ENCODE data around the gene PLA2G12B.
"Not testable (repeated sequence)": the region's sequence is repeated elsewhere in the genome, so short reads cannot be mapped to it uniquely, and the experiment has no call there.

PLA2G12B gene, protein sequence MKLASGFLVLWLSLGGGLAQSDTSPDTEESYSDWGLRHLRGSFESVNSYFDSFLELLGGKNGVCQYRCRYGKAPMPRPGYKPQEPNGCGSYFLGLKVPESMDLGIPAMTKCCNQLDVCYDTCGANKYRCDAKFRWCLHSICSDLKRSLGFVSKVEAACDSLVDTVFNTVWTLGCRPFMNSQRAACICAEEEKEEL

DNA sequence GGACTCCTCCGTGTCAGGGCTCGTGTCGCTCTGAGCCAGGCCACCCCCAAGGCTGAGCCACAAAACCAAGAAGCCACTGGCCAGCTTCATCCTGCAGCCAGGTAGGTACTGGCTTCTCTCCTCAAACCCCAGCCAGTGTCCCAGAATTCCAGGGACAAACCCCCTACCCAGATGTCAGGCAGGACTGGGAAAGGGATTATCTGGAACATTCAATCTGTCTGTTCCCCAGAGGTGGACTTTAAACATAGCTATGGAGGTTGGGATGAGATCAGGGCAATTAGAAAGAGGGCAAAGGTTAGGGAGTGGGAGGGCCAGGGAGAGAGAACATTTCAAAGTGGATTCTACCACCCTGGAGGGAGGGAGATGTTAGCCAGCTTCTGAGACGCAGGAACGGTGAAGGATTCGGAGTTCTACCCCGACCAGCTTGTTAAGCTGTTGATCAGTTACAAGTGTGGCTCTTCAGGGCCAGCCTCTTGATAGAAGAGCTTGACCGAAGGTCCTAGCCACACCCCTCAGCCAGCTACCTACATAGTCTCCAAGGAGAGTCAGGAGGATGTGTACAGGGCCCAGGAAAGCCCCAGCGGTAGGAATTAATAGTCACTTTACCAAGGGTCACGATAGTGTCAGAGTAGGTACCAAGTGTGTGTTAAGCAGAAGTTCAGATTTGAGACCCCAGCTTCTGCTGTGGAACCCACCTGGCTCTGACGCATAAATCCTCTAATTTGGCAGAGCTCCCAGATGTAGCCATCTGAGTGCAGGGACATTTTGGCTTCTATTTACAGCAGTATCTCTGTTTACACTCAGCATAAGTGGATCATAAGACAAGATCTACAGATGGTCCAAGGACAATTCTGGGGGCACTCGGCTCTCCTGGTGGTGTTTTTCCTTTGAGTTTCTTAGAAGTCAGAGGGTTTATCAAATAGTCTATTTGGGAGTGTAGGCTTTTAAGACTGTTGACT, at the start of gene PLA2G12B:
PLA2G12B (minus strand) TSS at position 211 of the 959 bp plus-strand sequence; CDS start at position 90, 121 bp downstream.
- no peak for DNase-seq

DNA sequence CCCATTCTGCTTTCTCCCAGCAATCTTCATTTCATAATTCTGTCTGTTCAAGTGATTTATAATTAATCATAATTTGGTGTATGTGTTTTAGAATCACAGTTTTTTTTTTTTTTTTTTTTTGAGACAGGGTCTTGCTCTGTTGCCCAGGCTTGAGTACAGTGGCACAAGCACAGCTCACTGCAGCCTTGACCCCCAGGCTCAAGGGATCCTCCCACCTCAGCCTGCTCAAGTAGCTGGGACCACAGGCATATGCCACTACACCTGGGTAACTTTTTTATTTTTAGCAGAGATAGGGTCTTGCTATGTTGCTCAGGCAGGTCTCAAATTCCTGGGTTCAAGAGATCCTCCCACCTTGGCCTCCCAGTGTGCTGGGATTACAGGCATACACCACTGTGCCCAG, 49.2 kb upstream of the PLA2G12B start:
- DNase-seq = no peak

DNA sequence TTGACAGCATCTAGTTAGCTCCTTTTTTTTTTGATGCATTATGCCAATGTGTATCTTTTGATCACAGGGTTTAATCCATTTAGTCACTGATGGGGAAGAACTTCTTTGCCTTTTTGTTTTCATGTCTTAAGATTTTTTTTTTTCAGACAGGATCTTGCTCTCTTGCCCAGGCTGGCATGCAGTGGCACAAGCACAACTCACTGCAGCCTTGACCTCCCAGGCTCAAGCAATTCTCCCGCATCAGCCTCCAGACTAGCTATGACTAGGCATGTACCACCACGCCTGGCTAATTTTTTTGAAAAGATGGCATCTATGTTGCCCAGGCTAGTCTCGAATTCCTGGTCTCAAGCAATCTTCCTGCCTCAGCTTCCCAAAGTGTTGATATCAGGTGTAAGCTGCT, 46.4 kb upstream of the PLA2G12B start:
- DNase-seq = no peak

DNA sequence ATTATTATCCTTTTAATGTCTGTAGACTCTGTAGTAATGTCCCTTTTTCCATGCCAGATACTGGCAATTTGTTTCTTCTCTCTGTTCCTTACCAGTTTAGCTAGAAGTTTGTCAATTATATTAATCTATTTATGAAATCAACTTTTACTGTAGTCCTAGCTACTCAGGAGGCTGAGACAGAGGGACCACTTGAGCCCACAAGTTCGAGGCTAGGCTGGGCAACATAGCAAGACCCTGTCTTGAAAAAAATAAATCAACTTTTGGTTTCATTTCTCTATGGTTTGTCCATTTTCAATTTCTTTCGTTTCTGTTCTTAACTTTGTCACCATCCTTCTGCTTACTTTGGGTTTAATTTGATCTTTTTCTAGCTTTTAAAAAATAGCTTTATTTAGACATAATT, 42.5 kb upstream of the PLA2G12B start:
- no peak for DNase-seq

DNA sequence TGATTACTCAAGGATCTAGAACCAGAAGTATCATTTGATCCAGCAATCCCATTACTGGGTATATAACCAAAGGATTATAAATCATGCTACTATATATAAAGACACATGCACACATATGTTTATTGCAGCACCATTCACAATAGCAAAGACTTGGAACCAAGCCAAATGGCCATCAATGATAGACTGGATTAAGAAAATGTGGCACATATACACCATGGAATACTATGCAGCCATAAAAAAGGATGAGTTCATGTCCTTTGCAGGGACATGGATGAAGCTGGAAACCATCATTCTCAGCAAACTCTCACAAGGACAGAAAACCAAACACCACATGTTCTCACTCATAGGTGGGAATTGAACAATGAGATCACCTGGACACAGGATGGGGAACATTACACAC, 40.9 kb upstream of the PLA2G12B start:
- DNase-seq = not testable (repeated sequence)

DNA sequence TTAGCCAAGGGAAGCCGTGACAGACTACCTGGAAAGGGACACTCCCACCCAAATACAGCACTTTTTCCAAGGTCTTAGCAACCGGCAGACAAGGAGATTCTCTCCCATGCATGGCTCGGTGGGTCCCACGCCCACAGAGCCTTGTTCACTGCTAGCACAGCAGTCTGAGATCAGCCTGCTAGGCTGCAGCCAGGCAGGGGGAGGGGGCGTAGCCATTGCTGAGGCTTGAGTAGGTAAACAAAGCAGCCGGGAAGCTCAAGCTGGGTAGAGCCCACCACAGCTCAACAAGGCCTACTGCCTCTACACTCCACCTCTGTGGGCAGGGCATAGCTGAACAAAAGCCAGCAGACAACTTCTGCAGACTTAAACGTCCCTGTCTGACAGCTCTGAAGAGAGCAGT, 35.2 kb upstream of the PLA2G12B start:
- DNase-seq = not testable (repeated sequence)

DNA sequence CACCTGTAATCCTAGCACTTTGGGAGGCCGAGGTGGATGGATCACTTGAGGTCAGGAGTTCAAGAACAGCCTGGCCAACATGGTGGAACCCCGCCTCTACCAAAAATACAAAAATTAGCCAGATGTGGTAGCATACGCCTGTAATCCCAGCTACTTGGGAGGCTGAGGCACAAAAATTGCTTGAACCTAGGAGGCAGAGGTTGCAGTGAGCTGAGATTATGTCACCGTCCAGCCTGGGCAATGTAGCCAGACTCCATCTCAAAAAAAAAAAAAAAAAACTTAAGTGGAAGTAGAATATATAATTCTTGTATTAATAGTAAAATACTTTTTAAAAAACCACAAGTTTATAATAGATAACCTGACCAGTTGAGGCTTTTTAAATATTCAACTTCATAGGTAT, 30.0 kb upstream of the PLA2G12B start:
- DNase-seq = not testable (repeated sequence)

DNA sequence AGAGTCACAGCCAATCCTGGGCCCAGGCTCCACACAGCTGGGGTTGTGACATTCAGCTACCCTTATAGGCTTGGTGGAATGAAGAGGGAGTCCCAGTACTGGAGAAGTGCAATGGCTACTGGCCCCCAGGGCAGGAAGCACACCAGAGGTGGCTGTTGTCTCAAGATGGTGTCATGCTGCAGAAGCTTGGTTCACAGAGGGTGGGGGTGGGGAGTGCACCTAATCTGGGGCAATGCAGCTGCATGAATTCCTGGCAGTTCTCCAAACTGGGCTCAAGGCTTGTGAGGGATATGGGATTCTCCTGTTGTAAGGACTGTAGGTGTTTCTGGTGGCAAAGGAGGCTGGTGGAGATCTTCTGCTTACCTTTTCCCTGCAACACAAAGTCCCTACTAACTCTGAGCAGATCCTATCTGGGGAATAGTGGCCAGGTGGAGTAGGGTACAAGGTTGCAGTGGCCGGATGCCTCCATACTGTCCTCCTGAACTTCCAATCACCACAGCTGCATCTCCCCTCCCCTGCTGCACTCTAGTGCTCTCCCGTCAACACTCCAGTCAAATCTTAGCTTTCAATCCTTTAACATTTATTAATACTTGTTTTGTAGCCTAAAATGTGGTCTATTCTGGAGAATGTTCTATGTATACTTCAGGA, 27.4 kb upstream of the PLA2G12B start:
- no peak for DNase-seq

DNA sequence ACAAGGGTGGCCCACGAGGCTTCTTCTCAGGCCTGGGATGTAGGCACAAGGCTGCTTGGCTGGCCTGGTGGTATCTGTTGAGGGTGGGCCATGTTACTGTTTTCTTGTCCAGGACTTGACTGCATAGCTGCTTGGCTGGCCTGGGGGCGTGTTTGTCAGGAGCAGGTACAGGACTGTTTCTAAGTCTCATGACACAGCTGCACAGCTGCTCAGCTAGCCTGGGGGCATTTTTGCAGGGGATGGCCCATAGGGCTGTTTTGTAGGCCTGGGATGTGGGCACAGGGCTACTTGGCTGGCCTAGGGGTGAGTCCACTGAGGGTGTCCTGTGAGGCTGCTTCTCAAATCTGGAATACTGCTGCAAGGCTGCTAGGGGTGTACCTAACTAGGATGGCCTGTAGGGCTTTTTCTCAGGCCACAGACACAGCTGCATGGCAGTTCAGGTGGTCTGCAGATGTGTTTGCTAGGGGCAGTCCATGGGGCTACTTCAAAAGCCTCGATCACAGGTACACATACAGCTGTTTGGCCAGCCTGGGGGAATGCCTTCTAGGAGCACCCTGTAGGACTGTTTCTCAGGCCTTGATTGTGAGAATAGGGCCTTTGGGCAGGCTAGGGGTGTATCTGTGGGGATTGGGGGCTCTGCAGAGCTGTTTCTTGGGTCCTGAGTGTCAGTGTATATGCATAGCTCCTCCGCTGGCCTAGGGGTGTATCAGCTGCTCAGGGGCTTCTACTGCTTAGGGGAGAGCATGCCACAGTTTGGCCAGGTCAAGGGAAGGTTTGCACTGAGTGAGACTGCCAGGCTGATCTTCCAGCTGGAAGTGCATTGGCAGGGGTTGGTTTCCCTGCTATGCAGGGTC, 26.6 kb upstream of the PLA2G12B start:
- no peak for DNase-seq

DNA sequence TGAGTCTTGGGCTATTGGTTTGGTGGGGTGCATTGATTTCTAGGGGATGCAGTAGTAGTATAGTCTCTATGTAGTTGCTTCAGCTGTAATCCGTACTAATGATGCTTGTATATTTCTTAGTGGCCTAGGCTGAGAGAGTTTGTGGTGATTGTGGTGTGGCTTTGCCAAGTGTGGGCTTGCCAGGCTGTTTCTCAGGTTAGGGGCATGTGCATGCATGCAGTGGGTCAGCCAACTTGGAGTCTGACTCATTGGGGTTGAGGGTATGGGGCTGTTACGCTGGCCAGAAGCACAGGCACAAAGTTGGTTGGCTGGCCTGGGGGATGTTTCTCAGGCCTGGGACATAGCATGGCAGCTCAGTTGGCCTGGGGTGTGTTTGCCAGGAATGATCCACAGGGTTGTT, 25.7 kb upstream of the PLA2G12B start:
- DNase-seq = no peak

DNA sequence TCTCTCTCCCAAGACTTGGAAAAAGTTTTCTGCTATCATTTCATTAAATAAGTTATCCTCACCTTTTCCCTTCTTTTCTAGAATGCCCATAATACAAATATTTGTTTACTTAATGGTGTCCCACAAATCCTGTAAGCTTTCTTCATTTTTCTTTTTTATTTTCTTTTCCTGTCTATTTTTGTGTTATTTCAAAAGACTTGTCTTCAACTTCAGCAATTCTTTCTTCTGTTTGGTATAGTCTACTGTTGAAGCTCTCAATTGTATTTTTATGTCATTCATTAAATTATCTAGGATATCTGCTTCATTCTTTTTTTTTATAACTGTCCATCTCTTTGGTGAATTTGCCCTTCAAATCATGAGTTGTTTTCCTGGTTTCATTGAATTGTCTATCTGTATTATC, 25.1 kb upstream of the PLA2G12B start:
- DNase-seq = no peak

DNA sequence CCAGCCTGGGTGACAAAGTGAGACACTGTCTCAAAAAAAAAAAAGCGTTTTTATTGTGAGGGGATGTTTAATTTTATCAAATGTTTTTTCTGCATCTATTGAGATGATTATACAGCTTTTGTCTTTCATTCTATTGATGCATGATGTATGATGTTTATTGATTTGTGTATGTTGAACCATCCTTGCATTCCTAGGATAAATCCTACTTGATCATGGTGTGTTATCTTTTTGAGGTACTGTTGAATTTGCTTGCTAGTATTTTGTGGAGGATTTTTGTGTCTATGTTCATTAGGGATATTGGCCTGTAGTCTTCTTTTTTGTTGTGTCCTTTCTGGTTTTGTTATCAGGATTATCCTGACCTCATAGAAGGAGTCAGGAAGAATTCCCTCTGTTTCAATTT, 22.3 kb upstream of the PLA2G12B start:
- DNase-seq = no peak

DNA sequence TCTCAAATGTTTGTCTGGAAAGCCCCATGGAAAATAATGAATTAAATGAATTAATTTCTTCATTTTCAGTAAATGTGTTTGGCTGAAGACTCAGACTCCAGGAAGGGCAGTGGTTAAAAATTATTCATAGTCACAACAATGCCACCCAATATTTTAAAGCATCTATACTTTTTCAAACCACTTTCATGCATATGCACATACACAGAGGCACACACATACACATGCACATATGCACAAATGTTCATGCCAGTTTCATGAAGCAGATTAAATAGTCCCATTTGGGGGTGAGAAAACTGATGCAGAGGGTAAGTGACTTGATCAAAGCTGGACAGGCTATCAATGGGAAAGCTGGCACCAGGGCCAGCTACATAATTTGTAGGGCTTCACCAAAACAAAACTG, 1.4 kb upstream of the PLA2G12B start:
- DNase-seq = no peak

DNA sequence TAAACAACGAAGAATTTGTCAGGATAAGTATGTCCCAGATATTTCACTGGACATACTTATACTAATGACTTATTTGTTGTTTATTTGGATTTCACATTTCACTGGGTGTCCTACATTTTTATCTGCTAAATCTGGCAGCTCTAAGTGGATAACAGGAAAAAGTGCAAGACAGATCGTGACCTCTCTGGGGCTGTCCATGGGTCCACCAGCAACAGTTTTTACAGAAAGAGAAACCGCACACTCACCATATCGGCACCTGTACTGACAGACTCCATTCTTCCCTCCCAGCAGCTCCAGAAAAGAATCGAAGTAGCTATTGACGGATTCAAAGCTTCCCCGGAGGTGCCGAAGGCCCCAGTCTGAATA, 393 bp downstream of the PLA2G12B start:
- no peak for DNase-seq

DNA sequence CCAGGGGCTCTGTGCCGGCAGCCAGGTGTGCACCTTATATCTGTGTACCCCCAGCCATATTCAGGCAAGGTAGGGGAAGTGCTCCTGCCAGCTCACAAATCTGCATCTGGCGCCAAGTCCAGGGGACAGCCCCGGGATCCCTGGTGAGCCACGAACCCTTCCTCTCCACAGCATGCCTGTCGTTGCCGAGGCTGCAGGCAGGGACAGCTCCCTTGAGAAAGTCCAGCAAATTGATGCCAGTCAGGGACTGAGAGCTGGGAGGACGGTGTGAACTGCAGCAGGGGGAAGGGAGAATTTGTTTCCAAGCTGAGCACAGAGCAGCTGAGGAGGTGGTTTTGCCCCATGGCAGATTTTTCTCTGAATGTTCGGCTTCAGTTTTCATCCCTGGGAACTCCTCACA, 919 bp downstream of the PLA2G12B start:
- no peak for DNase-seq

DNA sequence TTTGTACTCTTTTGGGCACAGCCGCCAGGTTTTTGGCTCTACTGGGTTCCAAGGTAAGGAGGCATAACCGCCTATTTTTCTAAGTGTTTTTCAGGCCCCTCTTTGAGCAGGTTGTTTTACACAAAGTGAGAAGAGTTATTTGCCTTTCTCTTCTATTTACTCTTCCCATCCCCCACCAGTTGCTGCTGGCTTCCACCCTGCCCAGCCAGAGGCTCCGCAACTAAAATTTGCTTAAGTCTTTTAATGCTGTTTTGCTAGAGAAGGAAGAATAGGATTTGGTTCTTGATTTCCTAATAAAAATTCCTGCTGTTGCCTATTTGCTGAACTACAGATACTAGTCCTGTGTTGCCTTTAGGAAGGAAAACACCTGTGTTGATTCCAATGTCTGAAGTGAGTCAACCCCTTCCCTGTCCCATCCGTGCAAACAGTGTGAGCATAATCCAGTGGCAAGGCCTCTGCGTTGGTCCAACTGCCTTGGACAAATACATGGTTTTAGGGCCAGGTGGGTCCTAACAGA, 1.9 kb downstream of the PLA2G12B start:
- DNase-seq = no peak

DNA sequence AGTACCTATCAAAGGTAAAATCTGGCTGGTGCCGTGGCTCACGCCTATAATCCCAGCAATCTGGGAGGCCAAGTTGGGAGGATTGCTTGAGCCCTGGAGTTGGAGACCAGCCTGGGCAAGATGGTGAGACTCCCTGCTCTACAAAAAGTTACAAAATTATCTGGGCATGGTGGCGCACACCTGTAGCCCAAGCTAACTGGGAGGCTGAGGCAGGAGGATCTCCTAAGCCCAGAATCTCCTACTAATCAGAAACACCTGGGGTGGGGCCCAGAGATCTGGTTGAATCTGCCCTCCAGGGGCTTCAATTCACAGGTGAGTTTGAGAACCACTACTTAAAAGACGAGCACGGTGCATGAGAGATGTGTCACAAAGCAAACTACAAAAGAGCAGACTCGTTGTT, 2.4 kb downstream of the PLA2G12B start:
- no peak for DNase-seq

DNA sequence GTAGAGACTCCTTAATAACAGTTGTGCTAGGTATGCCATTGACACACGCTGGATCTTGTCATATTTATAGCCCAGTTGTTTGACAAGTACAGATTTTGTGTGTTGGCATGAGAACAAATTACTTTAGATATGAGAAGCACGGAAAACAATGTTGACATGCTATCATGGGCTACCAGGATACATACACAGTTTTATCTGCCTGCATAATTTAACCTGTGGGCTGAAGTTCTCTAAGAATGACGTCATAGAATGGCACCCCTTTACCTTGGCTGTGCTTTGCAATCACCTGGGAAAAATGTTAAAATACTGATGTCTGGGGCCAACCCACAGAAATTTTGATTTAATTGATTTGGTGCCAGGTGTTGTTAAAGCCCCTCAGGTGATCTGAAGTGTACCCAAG, 2.8 kb downstream of the PLA2G12B start:
- DNase-seq = no peak

DNA sequence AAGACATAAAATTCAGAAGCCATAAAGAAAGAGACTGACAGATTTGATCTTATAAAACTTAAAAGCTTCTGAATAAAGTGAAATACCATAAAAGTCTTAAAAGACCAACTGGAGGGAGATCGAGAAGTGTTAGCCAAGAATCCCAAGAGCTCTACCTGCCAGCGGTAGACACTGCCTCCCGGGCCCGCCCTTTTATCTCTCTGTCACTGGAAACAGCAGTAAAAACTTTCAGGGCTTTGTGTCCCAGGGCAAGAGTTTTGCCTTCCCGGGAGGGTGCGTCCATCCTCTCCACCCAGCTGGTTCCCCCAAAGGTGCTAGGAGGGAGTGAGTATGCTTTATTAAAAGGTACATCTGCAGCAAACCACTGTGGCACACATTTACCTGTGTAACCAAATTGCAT, 5.8 kb downstream of the PLA2G12B start:
- DNase-seq = no peak

DNA sequence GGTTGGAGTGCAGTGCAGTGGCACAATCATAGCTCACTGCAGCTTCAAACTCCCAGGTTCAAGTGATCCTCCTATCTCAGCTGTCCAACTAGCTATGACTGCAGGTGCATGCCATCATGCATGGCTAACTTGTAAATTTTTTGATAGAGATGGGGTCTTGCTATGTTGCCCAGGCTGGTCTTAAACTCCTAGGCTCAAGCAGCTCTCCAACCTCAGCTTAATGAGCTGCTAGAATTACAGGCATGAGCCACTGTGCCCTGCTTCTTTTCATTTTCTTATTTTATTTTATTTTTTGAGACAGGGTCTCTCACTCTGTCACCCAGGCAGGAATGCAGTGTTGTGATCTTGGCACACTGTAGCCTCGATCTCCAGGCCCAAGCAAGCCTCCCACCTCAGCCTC, 7.6 kb downstream of the PLA2G12B start:
- DNase-seq = no peak

DNA sequence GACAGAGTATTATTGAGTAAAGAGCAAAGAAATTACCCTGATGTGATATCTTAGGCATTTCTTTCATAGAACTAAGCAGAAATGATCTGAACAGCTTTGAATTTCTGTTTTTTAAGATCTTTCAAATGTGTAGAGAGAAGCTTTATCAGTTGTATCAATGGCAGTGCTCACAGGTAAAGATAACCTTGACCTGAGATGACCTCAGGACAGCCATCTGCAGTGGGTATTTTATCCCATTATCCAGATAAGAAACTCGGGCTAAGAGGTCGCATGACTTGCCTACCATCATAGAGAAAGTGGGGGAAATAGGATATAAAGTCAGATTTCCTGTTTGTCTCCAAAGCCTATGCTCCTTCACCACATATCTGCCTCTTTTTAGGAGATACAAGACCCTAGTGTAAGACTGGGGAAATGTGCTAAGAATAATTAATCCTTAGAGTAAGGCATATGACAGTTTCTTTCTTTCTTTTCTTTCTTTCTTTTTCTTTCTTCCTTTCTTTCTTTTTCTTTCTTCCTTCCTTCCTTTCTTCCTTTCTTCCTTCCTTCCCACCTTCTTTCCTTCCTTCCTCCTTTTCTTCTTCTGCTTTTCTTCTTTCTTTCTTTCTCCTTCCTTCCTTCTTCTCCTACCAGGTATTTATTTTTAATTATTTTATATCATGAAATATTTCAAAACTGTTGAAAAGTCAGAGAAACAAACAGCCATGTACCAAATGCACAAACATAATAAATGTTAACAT, 10.9 kb downstream of the PLA2G12B start:
- DNase-seq = no peak

DNA sequence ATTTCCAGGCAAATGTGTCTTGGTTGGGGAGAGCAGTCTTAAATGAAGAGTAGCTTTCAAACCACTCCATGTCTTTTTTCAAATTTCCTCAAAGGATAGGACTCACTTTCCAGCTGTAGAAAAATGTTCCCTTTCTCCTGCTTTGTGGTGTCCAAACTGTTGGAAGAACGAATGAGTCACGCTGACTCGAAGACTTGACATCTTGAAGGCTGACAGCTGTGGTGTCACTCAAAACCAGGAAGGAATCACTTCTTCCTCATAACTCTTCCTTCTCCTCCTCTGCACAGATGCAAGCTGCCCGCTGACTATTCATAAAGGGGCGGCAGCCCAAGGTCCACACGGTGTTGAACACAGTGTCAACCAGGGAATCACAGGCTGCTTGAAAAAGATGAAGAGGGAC, 19.2 kb downstream of the PLA2G12B start:
- DNase-seq = no peak

All from stimulated activated CD8-positive, alpha-beta memory T cell treated with anti-CD3 and anti-CD28 coated beads, Interleukin-4, amount 100 ng/mL, for 48 hours (primary cell).